Stomach (tissue), 4 donors: ENCODE results near the gene FHOD3.

ENCODE experiments used
- EP300 ChIP-seq: sonication (generic); formaldehyde crosslinking; IDR thresholded peaks from one replicate; pipeline ENCODE4 v1.6.1; 2017; ENCODE audit warnings: antibody characterized with exemption
- POLR2A ChIP-seq, 4 donors: fragments of 450-650 bp; IDR thresholded peaks; one replicate each; pipeline ENCODE4 v1.6.1; 2016; ENCODE audit warnings: antibody characterized with exemption in 4 of 4, control low read depth in 2 of 4, mild to moderate bottlenecking in 1 of 4, moderate library complexity in 1 of 4
- POLR2AphosphoS5 ChIP-seq, 3 donors: sonication (generic); formaldehyde crosslinking; IDR thresholded peaks; one replicate each; pipeline ENCODE4 v1.6.1; 2016; ENCODE audit warnings: antibody characterized with exemption in 3 of 3
- TF ChIP-seq, protein P1 (sequence below), 7 experiments: fragments of 450-650 bp in 4 of 7; fragments of 200-600 bp in 3 of 7; sonication (generic) in 3 of 7; IDR thresholded peaks; one replicate each; pipeline ENCODE4 v1.5.1; 2016 to 2019; ENCODE audit warnings: antibody characterized with exemption in 7 of 7, control low read depth in 2 of 7, mild to moderate bottlenecking in 1 of 7

- TF ChIP-seq, protein P1, sequence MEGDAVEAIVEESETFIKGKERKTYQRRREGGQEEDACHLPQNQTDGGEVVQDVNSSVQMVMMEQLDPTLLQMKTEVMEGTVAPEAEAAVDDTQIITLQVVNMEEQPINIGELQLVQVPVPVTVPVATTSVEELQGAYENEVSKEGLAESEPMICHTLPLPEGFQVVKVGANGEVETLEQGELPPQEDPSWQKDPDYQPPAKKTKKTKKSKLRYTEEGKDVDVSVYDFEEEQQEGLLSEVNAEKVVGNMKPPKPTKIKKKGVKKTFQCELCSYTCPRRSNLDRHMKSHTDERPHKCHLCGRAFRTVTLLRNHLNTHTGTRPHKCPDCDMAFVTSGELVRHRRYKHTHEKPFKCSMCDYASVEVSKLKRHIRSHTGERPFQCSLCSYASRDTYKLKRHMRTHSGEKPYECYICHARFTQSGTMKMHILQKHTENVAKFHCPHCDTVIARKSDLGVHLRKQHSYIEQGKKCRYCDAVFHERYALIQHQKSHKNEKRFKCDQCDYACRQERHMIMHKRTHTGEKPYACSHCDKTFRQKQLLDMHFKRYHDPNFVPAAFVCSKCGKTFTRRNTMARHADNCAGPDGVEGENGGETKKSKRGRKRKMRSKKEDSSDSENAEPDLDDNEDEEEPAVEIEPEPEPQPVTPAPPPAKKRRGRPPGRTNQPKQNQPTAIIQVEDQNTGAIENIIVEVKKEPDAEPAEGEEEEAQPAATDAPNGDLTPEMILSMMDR (IDR thresholded peaks at IDR 0.05) = no peak
- no peak for TF ChIP-seq POLR2A (IDR thresholded peaks at IDR 0.05)
- no peak for TF ChIP-seq POLR2AphosphoS5 (IDR thresholded peaks at IDR 0.05)
- no peak for TF ChIP-seq EP300
Observed at GRCh38 chr18:36680042-36680441, 382.5 kb downstream of the FHOD3 start.
